ENCODE data around the gene B3GNT9.

The B3GNT9 gene

GRCh38 chr16:67156143-67156844, 5.5 kb upstream of the B3GNT9 start:
- TF ChIP-seq GATA3 (IDR thresholded peaks at IDR 0.05; ENCODE audit: low read depth, low read length): no peak

- TF ChIP-seq GATA3 (IDR thresholded peaks at IDR 0.05; ENCODE audit: low read depth, low read length) (no peak), GATA2 (IDR thresholded peaks at IDR 0.05; ENCODE audit: low read depth, low read length) (no peak)
Measured at GRCh38 chr16:67155295-67156142, 4.7 kb upstream of the B3GNT9 start.

- TF ChIP-seq GATA3 (IDR thresholded peaks at IDR 0.05; ENCODE audit: low read depth, low read length): no peak
- TF ChIP-seq GATA2 (IDR thresholded peaks at IDR 0.05; ENCODE audit: low read depth, low read length): no peak
Measured at GRCh38 chr16:67154578-67155294, 3.9 kb upstream of the B3GNT9 start.

- TF ChIP-seq GATA3 (IDR thresholded peaks at IDR 0.05; ENCODE audit: low read depth, low read length): no peak
- no peak for TF ChIP-seq GATA2 (IDR thresholded peaks at IDR 0.05; ENCODE audit: low read depth, low read length)
Measured at GRCh38 chr16:67151431-67152097, 766 bp upstream of the B3GNT9 start.

- TF ChIP-seq GATA3 (IDR thresholded peaks at IDR 0.05; ENCODE audit: low read depth, low read length) (no peak), GATA2 (IDR thresholded peaks at IDR 0.05; ENCODE audit: low read depth, low read length) (no peak)
Measured at GRCh38 chr16:67150047-67150832, 558 bp downstream of the B3GNT9 start.

GRCh38 chr16:67149276-67150046, 1.3 kb downstream of the B3GNT9 start:
- TF ChIP-seq GATA3 (IDR thresholded peaks at IDR 0.05; ENCODE audit: low read depth, low read length) (no peak), GATA2 (IDR thresholded peaks at IDR 0.05; ENCODE audit: low read depth, low read length) (no peak)

- no peak for TF ChIP-seq GATA2 (IDR thresholded peaks at IDR 0.05; ENCODE audit: low read depth, low read length)
- no peak for TF ChIP-seq GATA3 (IDR thresholded peaks at IDR 0.05; ENCODE audit: low read depth, low read length)
Measured at GRCh38 chr16:67148656-67149275, 2.0 kb downstream of the B3GNT9 start.

- TF ChIP-seq GATA3 (IDR thresholded peaks at IDR 0.05; ENCODE audit: low read depth, low read length): no peak
Measured at GRCh38 chr16:67148221-67148620, 2.6 kb downstream of the B3GNT9 start.

- TF ChIP-seq GATA3 (IDR thresholded peaks at IDR 0.05; ENCODE audit: low read depth, low read length): no peak
- TF ChIP-seq GATA2 (IDR thresholded peaks at IDR 0.05; ENCODE audit: low read depth, low read length): no peak
Measured at GRCh38 chr16:67147437-67148140, 3.2 kb downstream of the B3GNT9 start.

- no peak for TF ChIP-seq GATA2 (IDR thresholded peaks at IDR 0.05; ENCODE audit: low read depth, low read length)
- TF ChIP-seq GATA3 (IDR thresholded peaks at IDR 0.05; ENCODE audit: low read depth, low read length): no peak
Measured at GRCh38 chr16:67146523-67147357, 4.1 kb downstream of the B3GNT9 start.

GRCh38 chr16:67145746-67146145, 5.1 kb downstream of the B3GNT9 start:
- TF ChIP-seq GATA3 (IDR thresholded peaks at IDR 0.05; ENCODE audit: low read depth, low read length) (no peak), GATA2 (IDR thresholded peaks at IDR 0.05; ENCODE audit: low read depth, low read length) (no peak)

Measured in SH-SY5Y (cell line).